Tibial nerve (tissue), 3 donors: ENCODE measurements around the gene XYLT1.

ENCODE experiments used
- POLR2A ChIP-seq, 2 donors: fragments of 450-650 bp; IDR thresholded peaks; one replicate each; pipeline ENCODE4 v1.6.1; 2017; ENCODE audit warnings: antibody characterized with exemption in 2 of 2, mild to moderate bottlenecking in 2 of 2, moderate library complexity in 2 of 2
- TF ChIP-seq, protein P1 (sequence below), 5 experiments: fragments of 200-600 bp in 3 of 5; fragments of 450-650 bp in 2 of 5; sonication (generic) in 3 of 5; IDR thresholded peaks; one replicate each; pipeline ENCODE4 v1.5.1; 2016 to 2019; ENCODE audit warnings: antibody characterized with exemption in 5 of 5, mild to moderate bottlenecking in 3 of 5, moderate library complexity in 2 of 5

DNA sequence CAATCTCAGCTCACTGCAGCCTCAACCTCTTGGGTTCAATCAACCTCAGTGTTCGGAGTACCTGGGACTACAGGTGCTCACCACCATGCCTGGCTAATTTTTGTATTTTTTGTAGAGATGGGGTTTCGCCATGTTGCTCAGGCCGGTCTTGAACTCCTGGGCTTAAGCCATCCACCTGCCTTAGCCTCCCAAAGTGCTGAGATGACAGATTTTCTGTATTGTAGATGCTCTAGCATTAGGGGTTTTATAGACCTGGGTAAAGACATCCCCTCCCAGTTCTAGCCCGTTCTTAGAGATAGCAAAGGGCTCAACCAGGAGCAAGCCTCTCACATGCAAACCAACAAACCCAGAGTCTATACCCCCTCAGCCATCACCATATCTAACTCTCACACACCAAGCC, 57.3 kb downstream of the XYLT1 start:
- TF ChIP-seq, protein P1, sequence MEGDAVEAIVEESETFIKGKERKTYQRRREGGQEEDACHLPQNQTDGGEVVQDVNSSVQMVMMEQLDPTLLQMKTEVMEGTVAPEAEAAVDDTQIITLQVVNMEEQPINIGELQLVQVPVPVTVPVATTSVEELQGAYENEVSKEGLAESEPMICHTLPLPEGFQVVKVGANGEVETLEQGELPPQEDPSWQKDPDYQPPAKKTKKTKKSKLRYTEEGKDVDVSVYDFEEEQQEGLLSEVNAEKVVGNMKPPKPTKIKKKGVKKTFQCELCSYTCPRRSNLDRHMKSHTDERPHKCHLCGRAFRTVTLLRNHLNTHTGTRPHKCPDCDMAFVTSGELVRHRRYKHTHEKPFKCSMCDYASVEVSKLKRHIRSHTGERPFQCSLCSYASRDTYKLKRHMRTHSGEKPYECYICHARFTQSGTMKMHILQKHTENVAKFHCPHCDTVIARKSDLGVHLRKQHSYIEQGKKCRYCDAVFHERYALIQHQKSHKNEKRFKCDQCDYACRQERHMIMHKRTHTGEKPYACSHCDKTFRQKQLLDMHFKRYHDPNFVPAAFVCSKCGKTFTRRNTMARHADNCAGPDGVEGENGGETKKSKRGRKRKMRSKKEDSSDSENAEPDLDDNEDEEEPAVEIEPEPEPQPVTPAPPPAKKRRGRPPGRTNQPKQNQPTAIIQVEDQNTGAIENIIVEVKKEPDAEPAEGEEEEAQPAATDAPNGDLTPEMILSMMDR (IDR thresholded peaks at IDR 0.05): no peak
- TF ChIP-seq POLR2A (IDR thresholded peaks at IDR 0.05): no peak
